HEK293 (cell line): ENCODE data around the gene TRMT10C.

Experiments used
- CTCF ChIP-seq: fragments of 450-650 bp; formaldehyde crosslinking; IDR thresholded peaks from 2 replicates; pipeline ENCODE4 v1.5.1; 2016; ENCODE audit warnings: missing biosample characterization, missing genetic modification characterization
- ZBTB7A ChIP-seq: fragments of 450-650 bp; formaldehyde crosslinking; IDR thresholded peaks from 2 replicates; pipeline ENCODE4 v1.5.1; 2016; ENCODE audit warnings: low read depth, missing biosample characterization, missing genetic modification characterization

- TF ChIP-seq ZBTB7A (tag by site-specific recombination) (no peak), CTCF (tag by site-specific recombination) (no peak)
Measured at GRCh38 chr3:101533603-101533968, 28.1 kb upstream of the TRMT10C start.
